Dedifferentiated amniotic fluid mesenchymal stem cell (primary cell): ENCODE data around the gene SGO2.

Experiments used
- DNase-seq: peaks from one replicate; pipeline ENCODE4 v3.0.0-alpha.2; 2016; ENCODE audit errors: extremely low spot score

The SGO2 gene

GRCh38 chr2:200525882-200526651 lies at the start of gene SGO2:
Gene SGO2 (plus strand): TSS chr2:200526207. CDS start chr2:200532976, 6,769 bp downstream.
- DNase-seq = peak; percentile 96

GRCh38 chr2:200476836-200477235 lies 49.2 kb upstream of the SGO2 start:
- DNase-seq = no peak

GRCh38 chr2:200477667-200478131 lies 48.3 kb upstream of the SGO2 start:
- no peak for DNase-seq

- DNase-seq = peak; percentile 28
These were observed 46.2 kb upstream of the SGO2 start for GRCh38 chr2:200479692-200480265.

- DNase-seq = no peak
These were observed 43.8 kb upstream of the SGO2 start for GRCh38 chr2:200482194-200482593.

GRCh38 chr2:200483729-200484198 lies 42.2 kb upstream of the SGO2 start:
- no peak for DNase-seq

- DNase-seq = no peak
These were observed 41.1 kb upstream of the SGO2 start for GRCh38 chr2:200484934-200485333.

- no peak for DNase-seq
These were observed 39.5 kb upstream of the SGO2 start for GRCh38 chr2:200486529-200486928.

- no peak for DNase-seq
These were observed 37.8 kb upstream of the SGO2 start for GRCh38 chr2:200488169-200488568.

GRCh38 chr2:200490001-200490400 lies 36.0 kb upstream of the SGO2 start:
- DNase-seq = no peak

GRCh38 chr2:200492656-200493055 lies 33.4 kb upstream of the SGO2 start:
- DNase-seq = no peak

- DNase-seq = no peak
These were observed 32.0 kb upstream of the SGO2 start for GRCh38 chr2:200494048-200494447.

- no peak for DNase-seq
These were observed 29.3 kb upstream of the SGO2 start for GRCh38 chr2:200496696-200497095.

- DNase-seq = no peak
These were observed 27.4 kb upstream of the SGO2 start for GRCh38 chr2:200498402-200499162.

GRCh38 chr2:200502196-200502595 lies 23.8 kb upstream of the SGO2 start:
- no peak for DNase-seq

GRCh38 chr2:200506679-200507078 lies 19.3 kb upstream of the SGO2 start:
- no peak for DNase-seq

GRCh38 chr2:200507179-200507578 lies 18.8 kb upstream of the SGO2 start:
- DNase-seq = no peak

GRCh38 chr2:200509235-200509611 lies 16.8 kb upstream of the SGO2 start:
- DNase-seq = no peak

GRCh38 chr2:200509612-200510433 lies 16.2 kb upstream of the SGO2 start, which contains the start of gene KCTD18:
Gene KCTD18 (minus strand): TSS chr2:200510068. CDS start chr2:200507016, 3,052 bp downstream.
- DNase-seq = peak; percentile 73

- no peak for DNase-seq
These were observed 10.9 kb upstream of the SGO2 start for GRCh38 chr2:200515155-200515554.

- no peak for DNase-seq
These were observed 2.8 kb upstream of the SGO2 start for GRCh38 chr2:200523158-200523557.

- no peak for DNase-seq
These were observed 2.4 kb upstream of the SGO2 start for GRCh38 chr2:200523604-200524003.
